Stomach smooth muscle (tissue), 2 donors: ENCODE results near the gene MEOX2.

Experiments
- H3K27ac ChIP-seq: one replicate; pipeline ENCODE4 v1.7.0; 2013; ENCODE audit warnings: mild to moderate bottlenecking, low read length, inconsistent platforms
- H3K27me3 ChIP-seq, 2 donors: one replicate each; pipeline ENCODE4 v1.7.0; 2013; ENCODE audit warnings: low read length in 2 of 2; ENCODE audit not compliant: insufficient read depth in 2 of 2, control insufficient read depth in 1 of 2
- H3K36me3 ChIP-seq, 2 donors: one replicate each; pipeline ENCODE4 v1.7.0; 2013; ENCODE audit warnings: low read length in 2 of 2; ENCODE audit not compliant: control insufficient read depth in 2 of 2, insufficient read depth in 2 of 2
- H3K4me1 ChIP-seq: one replicate; pipeline ENCODE4 v1.7.0; 2013; ENCODE audit warnings: low read length; ENCODE audit not compliant: control insufficient read depth, insufficient read depth
- H3K4me3 ChIP-seq, 2 donors: one replicate each; pipeline ENCODE4 v1.7.0; 2013; ENCODE audit warnings: low read length in 2 of 2
- H3K9ac ChIP-seq, 2 donors: one replicate each; pipeline ENCODE4 v1.7.0; 2013; ENCODE audit warnings: low read length in 2 of 2, mild to moderate bottlenecking in 1 of 2
- H3K9me3 ChIP-seq, 2 donors: one replicate each; pipeline ENCODE4 v1.7.0; 2013; ENCODE audit warnings: low read length in 2 of 2; ENCODE audit not compliant: control insufficient read depth in 2 of 2
- donor health status: healthy.
- donor health status: Pancreatic carcinoma.

Gene MEOX2

DNA sequence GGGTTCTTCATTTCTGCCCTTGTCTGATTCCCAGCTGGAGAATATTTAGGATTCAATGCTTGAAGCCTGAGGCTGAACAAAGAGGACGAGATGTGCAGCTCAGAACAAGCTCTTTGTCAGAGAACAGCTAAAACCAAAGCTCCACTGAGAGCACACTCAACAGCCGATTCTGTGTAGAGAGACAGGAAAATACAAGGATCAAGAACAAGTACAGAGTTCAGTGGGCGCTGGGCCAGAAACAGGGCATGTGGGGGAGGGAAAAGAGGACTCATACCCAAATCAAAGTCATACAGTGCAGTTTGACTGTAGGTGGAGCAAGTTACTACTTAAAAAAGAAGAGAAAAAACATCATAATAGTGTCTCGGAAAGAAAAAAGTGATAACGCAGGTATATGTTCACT is 124.6 kb downstream of the MEOX2 start, which contains the start of gene AGMO:
TSS of gene AGMO (minus strand) at position 181 of the 400 bp plus-strand sequence.
- H3K27me3 ChIP-seq = no peaks in the 10 kb centered on the region
- H3K9me3 ChIP-seq = no peaks in the 10 kb centered on the region
- H3K4me3 ChIP-seq = no peak within 1 kb of the TSS
- H3K36me3 ChIP-seq = no peaks in the 10 kb centered on the region
- no peak within 1 kb of the TSS for H3K9ac ChIP-seq
- H3K27ac ChIP-seq = peak within 1 kb of the TSS; percentile 4
- H3K4me1 ChIP-seq = no peaks in the 10 kb centered on the region
